Naive thymus-derived CD4-positive, alpha-beta T cell (primary cell): ENCODE data around the gene SLC6A9. TPM values are rescaled to one million over a fixed set of nuclear protein-coding genes. Genes with fewer than 3 reads are reported as not detected.

Experiments used
- ATAC-seq: fragments of 150-1000 bp; cut with Tn5 transposase; 2 replicates; pipeline ENCODE4 v1.10.0; 2021; ENCODE audit warnings: mild to moderate bottlenecking, moderate library complexity
- CTCF ChIA-PET: fragments of 350-600 bp; sonication (Branson Sonifier 250); formaldehyde crosslinking; loops from one replicate; lab custom pipeline; 2021; ENCODE audit warnings: antibody characterized with exemption; lab: Charles Lee
- POLR2A ChIA-PET: fragments of 350-600 bp; sonication (Branson Sonifier 250); formaldehyde crosslinking; loops from one replicate; lab custom pipeline; 2021; ENCODE audit warnings: antibody characterized with exemption, inconsistent platforms; lab: Charles Lee
- DNase-seq, 9 donors: peaks; one replicate each; pipeline versions ENCODE4 v3.0.0 to v3.0.0-alpha.2; 2020 to 2022; ENCODE audit warnings: mixed read lengths in 1 of 9
- H3K27ac ChIP-seq: one replicate; pipeline ENCODE4 v1.7.0; 2013; ENCODE audit warnings: mild to moderate bottlenecking, low read depth, low read length, moderate library complexity
- H3K27me3 ChIP-seq, 2 donors: one replicate each; pipeline ENCODE4 v1.7.0; 2013; ENCODE audit warnings: low read length in 2 of 2, mild to moderate bottlenecking in 2 of 2, moderate library complexity in 2 of 2; ENCODE audit not compliant: control insufficient read depth in 2 of 2, insufficient read depth in 2 of 2
- H3K36me3 ChIP-seq, 3 experiments: 1 replicate in 2 of 3; 2 replicates in 1 of 3; pipeline ENCODE4 v1.7.0; 2013; ENCODE audit warnings: low read length in 3 of 3, mild to moderate bottlenecking in 3 of 3, moderate library complexity in 1 of 3; ENCODE audit not compliant: insufficient read depth in 3 of 3, control insufficient read depth in 2 of 3
- H3K4me1 ChIP-seq, 2 donors: one replicate each; pipeline ENCODE4 v1.7.0; 2013; ENCODE audit warnings: low read length in 2 of 2, mild to moderate bottlenecking in 2 of 2, moderate library complexity in 1 of 2; ENCODE audit not compliant: control insufficient read depth in 2 of 2, insufficient read depth in 2 of 2
- H3K4me3 ChIP-seq: 2 replicates; pipeline ENCODE4 v1.7.0; 2013; ENCODE audit warnings: mild to moderate bottlenecking, low read length
- H3K9me3 ChIP-seq, 3 experiments: 1 replicate in 2 of 3; 2 replicates in 1 of 3; pipeline ENCODE4 v1.7.0; 2013; ENCODE audit warnings: low read length in 3 of 3; ENCODE audit not compliant: control insufficient read depth in 2 of 3
- H3K27ac Mint-ChIP-seq, 9 donors: one replicate each; pipeline ENCODE4 v1.8.0; 2020 to 2022; ENCODE audit warnings: mixed read lengths in 9 of 9, mild to moderate bottlenecking in 8 of 9, moderate library complexity in 5 of 9, inconsistent platforms in 2 of 9
- H3K27me3 Mint-ChIP-seq, 5 donors: one replicate each; pipeline ENCODE4 v1.8.0; 2021 to 2022; ENCODE audit warnings: mixed read lengths in 5 of 5, mild to moderate bottlenecking in 1 of 5
- H3K36me3 Mint-ChIP-seq, 5 donors: one replicate each; pipeline ENCODE4 v1.8.0; 2020 to 2022; ENCODE audit warnings: mixed read lengths in 5 of 5, mild to moderate bottlenecking in 3 of 5, inconsistent platforms in 1 of 5
- H3K4me1 Mint-ChIP-seq, 7 donors: one replicate each; pipeline ENCODE4 v1.8.0; 2020 to 2022; ENCODE audit warnings: mixed read lengths in 7 of 7, mild to moderate bottlenecking in 3 of 7, inconsistent platforms in 1 of 7
- H3K4me3 Mint-ChIP-seq, 10 donors: one replicate each; pipeline ENCODE4 v1.8.0; 2020 to 2022; ENCODE audit warnings: mild to moderate bottlenecking in 10 of 10, mixed read lengths in 10 of 10, moderate library complexity in 6 of 10, inconsistent platforms in 2 of 10
- H3K9me3 Mint-ChIP-seq, 11 donors: one replicate each; pipeline ENCODE4 v1.8.0; 2020 to 2022; ENCODE audit warnings: mixed read lengths in 11 of 11, mild to moderate bottlenecking in 4 of 11, inconsistent platforms in 1 of 11, moderate library complexity in 1 of 11
- intact Hi-C, 2 donors: fragments of 100-400 bp; cut with micrococcal nuclease; formaldehyde crosslinking; loops; one replicate each; pipeline ENCODE4 v1.15.1; 2023
- polyA plus RNA-seq, 2 donors: library from polyadenylated mRNA; unstranded; fragments of 300-500 nt; fragmentation: Illumina TruSeq; gene quantifications; one replicate each; pipeline ENCODE4 v1.2.3, GENCODE V29; 2021
- total RNA-seq, 6 experiments: library from RNA in 5 of 6; stranded (reverse) in 5 of 6; gene quantifications; 1 replicate in 5 of 6; 2 replicates in 1 of 6; pipeline ENCODE4 v1.2.3 and lab custom pipeline; 2021 to 2026

The SLC6A9 gene
- total and polyA plus RNA-seq, 7 experiments from 2014 or later: 0.26 to 5.0 (median 0.49) TPM; not detected in 2

GRCh38 chr1:44033041-44033575 is 1.8 kb upstream of the SLC6A9 start:
- Mint-ChIP-seq H3K27ac (peak overlapping the region in 7 of 9 donors; percentile 12 to 89 (median 31)), H3K4me1 (peaks cover 16 to 42% (median 19%) of the 10 kb centered on the region in 7 donors), H3K27me3 (no peaks in the 10 kb centered on the region), H3K36me3 (no peaks in the 10 kb centered on the region), H3K9me3 (peaks cover 0 to 2% (median 0%) of the 10 kb centered on the region in 11 donors), H3K4me3 (peak overlapping the region in 2 of 10 donors; percentile 13 to 51)
- POLR2A ChIA-PET: no interaction called here
- no peak for DNase-seq
- no peaks in the 10 kb centered on the region for H3K36me3 ChIP-seq
- peaks cover 0 to 7% of the 10 kb centered on the region in 2 donors for H3K4me1 ChIP-seq
- no peak for ATAC-seq
- no peak overlapping the region for H3K27ac ChIP-seq
- H3K9me3 ChIP-seq: no peaks in the 10 kb centered on the region
- intact Hi-C loops: loop anchor here (5.0 to 10.0 kb wide), 2 partner anchors 322 to 1654 kb away; partner anchors contain the start of genes ERI3 (in 1 of the 2), GPBP1L1 (in 1 of the 2) and TMEM69 (in 1 of the 2)
- CTCF ChIA-PET: interaction anchor here (1.0 to 5.4 kb wide), 3 partner anchors 19 to 27 kb away, joined by 3 to 87 read pairs (median 7); no protein-coding TSS in a partner anchor
- H3K27me3 ChIP-seq: no peaks in the 10 kb centered on the region
- no peak overlapping the region for H3K4me3 ChIP-seq

GRCh38 chr1:44032170-44032790 is 1.0 kb upstream of the SLC6A9 start:
- Histone ChIP-seq H3K4me3 (no peak overlapping the region), H3K4me1 (peaks cover 0 to 7% of the 10 kb centered on the region in 2 donors), H3K36me3 (no peaks in the 10 kb centered on the region), H3K27ac (no peak overlapping the region), H3K27me3 (no peaks in the 10 kb centered on the region), H3K9me3 (no peaks in the 10 kb centered on the region)
- Mint-ChIP-seq H3K36me3 (no peaks in the 10 kb centered on the region), H3K4me1 (peaks cover 16 to 44% (median 23%) of the 10 kb centered on the region in 7 donors), H3K27me3 (no peaks in the 10 kb centered on the region), H3K27ac (peak overlapping the region in 6 of 9 donors; percentile 12 to 83 (median 52)), H3K4me3 (peak overlapping the region; percentile 44 to 98 (median 88)), H3K9me3 (peaks cover 0 to 3% (median 0%) of the 10 kb centered on the region in 11 donors)
- intact Hi-C loops: loop anchor here (5.0 to 10.0 kb wide), 2 partner anchors 323 to 1655 kb away; partner anchors contain the start of genes ERI3 (in 1 of the 2), GPBP1L1 (in 1 of the 2) and TMEM69 (in 1 of the 2)
- DNase-seq: no peak
- POLR2A ChIA-PET: no interaction called here
- ATAC-seq: no peak
- CTCF ChIA-PET: interaction anchor here (0.6 to 1.9 kb wide), 2 partner anchors 14 to 26 kb away, joined by 3 to 7 read pairs; no protein-coding TSS in a partner anchor

- POLR2A ChIA-PET: interaction anchor here (0.9 to 1.0 kb wide), 2 partner anchors 13 to 55 kb away, joined by 3 read pairs; no protein-coding TSS in a partner anchor
- intact Hi-C loops: loop anchor here (1.0 to 10.0 kb wide), 10 partner anchors 39 to 1657 kb away; partner anchors contain the start of genes ATP6V0B (in 2 of the 2), CCDC24 (in 2 of the 2), IPO13 (in 2 of the 2) and ARMH1 (in 1 of the 2)
- Histone ChIP-seq H3K9me3 (no peaks in the 10 kb centered on the region), H3K27me3 (no peaks in the 10 kb centered on the region), H3K4me3 (peak overlapping the region; percentile 61), H3K4me1 (peaks cover 0 to 7% of the 10 kb centered on the region in 2 donors), H3K27ac (peak overlapping the region; percentile 78), H3K36me3 (no peaks in the 10 kb centered on the region)
- H3K9me3 Mint-ChIP-seq: peaks cover 0 to 3% (median 0%) of the 10 kb centered on the region in 11 donors
- CTCF ChIA-PET: interaction anchor here (1.3 to 1.9 kb wide), 2 partner anchors 25 to 26 kb away, joined by 3 to 7 read pairs; no protein-coding TSS in a partner anchor
- H3K4me3 Mint-ChIP-seq: peak overlapping the region; percentile 84 to 98 (median 90)
- H3K27me3 Mint-ChIP-seq: no peaks in the 10 kb centered on the region
- DNase-seq (peak; percentile 28 to 72 (median 55)), ATAC-seq (peak; percentile 30)
- H3K27ac Mint-ChIP-seq: peak overlapping the region in 8 of 9 donors; percentile 31 to 92 (median 68)
- peaks cover 16 to 40% (median 23%) of the 10 kb centered on the region in 7 donors for H3K4me1 Mint-ChIP-seq
- H3K36me3 Mint-ChIP-seq: no peaks in the 10 kb centered on the region
These were observed 534 bp downstream of the SLC6A9 start for GRCh38 chr1:44030605-44031251.

- H3K27ac ChIP-seq: peak overlapping the region; percentile 78
- H3K36me3 Mint-ChIP-seq: no peaks in the 10 kb centered on the region
- intact Hi-C loops: loop anchor here (1.0 to 10.0 kb wide), 9 partner anchors 39 to 1657 kb away; partner anchors contain the start of genes ATP6V0B (in 2 of the 2), CCDC24 (in 2 of the 2), IPO13 (in 2 of the 2) and ARMH1 (in 1 of the 2)
- ChIA-PET POLR2A (interaction anchor here (0.9 to 1.0 kb wide), 2 partner anchors 14 to 55 kb away, joined by 3 read pairs; no protein-coding TSS in a partner anchor), CTCF (interaction anchor here (1.0 to 1.3 kb wide), 2 partner anchors 9 to 25 kb away, joined by 3 read pairs; no protein-coding TSS in a partner anchor)
- ATAC-seq (peak; percentile 90), DNase-seq (peak; percentile 73 to 90 (median 85))
- H3K4me3 ChIP-seq: peak overlapping the region; percentile 61
- no peaks in the 10 kb centered on the region for H3K36me3 ChIP-seq
- H3K9me3 ChIP-seq: no peaks in the 10 kb centered on the region
- H3K27me3 Mint-ChIP-seq: no peaks in the 10 kb centered on the region
- peaks cover 0 to 3% (median 0%) of the 10 kb centered on the region in 11 donors for H3K9me3 Mint-ChIP-seq
- peaks cover 0 to 7% of the 10 kb centered on the region in 2 donors for H3K4me1 ChIP-seq
- H3K4me3 Mint-ChIP-seq: peak overlapping the region; percentile 94 to 99 (median 97)
- H3K4me1 Mint-ChIP-seq: peaks cover 16 to 40% (median 23%) of the 10 kb centered on the region in 7 donors
- peak overlapping the region; percentile 92 to 98 (median 94) for H3K27ac Mint-ChIP-seq
- no peaks in the 10 kb centered on the region for H3K27me3 ChIP-seq
These were observed 1.2 kb downstream of the SLC6A9 start for GRCh38 chr1:44029911-44030604.

GRCh38 chr1:44029260-44029910 is 1.9 kb downstream of the SLC6A9 start:
- peak overlapping the region; percentile 93 to 99 (median 97) for H3K4me3 Mint-ChIP-seq
- peaks cover 0 to 7% of the 10 kb centered on the region in 2 donors for H3K4me1 ChIP-seq
- H3K9me3 ChIP-seq: no peaks in the 10 kb centered on the region
- peak overlapping the region; percentile 61 for H3K4me3 ChIP-seq
- no peaks in the 10 kb centered on the region for H3K27me3 Mint-ChIP-seq
- peak in 1 of 9 donors; percentile 30 for DNase-seq
- ChIA-PET POLR2A (interaction anchor here (1.0 kb wide), 1 partner anchor 54 kb away, joined by 3 read pairs; no protein-coding TSS in a partner anchor), CTCF (interaction anchor here (1.0 to 1.3 kb wide), 2 partner anchors 10 to 24 kb away, joined by 3 read pairs; no protein-coding TSS in a partner anchor)
- peak overlapping the region; percentile 78 for H3K27ac ChIP-seq
- peaks cover 0 to 3% (median 0%) of the 10 kb centered on the region in 11 donors for H3K9me3 Mint-ChIP-seq
- peak overlapping the region; percentile 92 to 98 (median 94) for H3K27ac Mint-ChIP-seq
- peaks cover 16 to 40% (median 23%) of the 10 kb centered on the region in 7 donors for H3K4me1 Mint-ChIP-seq
- H3K36me3 ChIP-seq: no peaks in the 10 kb centered on the region
- peak; percentile 28 for ATAC-seq
- H3K36me3 Mint-ChIP-seq: no peaks in the 10 kb centered on the region
- intact Hi-C loops: no loop called here
- no peaks in the 10 kb centered on the region for H3K27me3 ChIP-seq
